ENCODE data around the gene SUMO2.

Gene SUMO2

DNA sequence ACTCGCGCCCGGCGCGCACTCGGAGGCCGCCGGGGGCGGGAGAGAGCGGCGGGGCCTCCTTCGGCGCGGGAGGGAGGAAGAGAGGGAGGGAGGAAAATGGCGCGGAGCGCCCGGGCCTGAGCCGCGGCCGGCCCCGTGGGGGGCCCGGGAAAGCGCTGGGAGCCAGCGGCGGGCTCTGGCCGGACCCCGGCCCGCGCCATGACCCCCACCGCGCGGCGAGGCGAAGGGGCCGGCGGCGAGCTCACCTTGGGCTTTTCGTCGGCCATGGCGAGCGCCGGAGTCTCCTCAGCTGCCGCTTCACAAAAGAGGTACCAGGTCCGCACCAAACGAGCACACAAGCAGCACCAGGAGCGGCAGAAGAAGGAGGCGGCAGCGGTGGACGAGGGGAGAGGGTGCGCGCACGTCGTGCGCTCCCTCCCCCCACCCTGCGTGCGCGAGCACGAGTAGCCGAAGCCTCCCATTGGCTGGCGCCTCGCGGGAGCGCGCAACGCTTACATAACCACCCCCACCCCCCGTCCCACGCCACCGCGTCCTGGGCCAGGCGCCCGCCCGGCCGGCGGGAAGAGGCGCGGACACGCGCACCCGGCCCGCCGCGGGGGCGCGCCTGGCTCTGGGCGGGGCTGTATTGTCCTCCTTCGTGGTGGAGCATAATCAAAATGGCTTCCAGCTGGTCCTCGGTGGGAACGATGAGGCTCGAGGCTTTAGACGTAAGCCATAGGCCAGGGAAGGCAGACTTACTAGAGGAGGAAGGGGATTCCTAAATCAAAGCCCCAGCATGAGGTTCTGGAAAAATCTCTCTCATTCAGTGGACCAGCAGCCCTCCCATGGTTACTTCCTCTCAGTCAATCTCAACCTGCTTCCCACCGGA, at the start of gene SUMO2:
SUMO2 (minus strand) TSS at position 391 of the 868 bp plus-strand sequence; CDS start at position 266, 125 bp downstream.
- TF ChIP-seq EGR1 (IDR thresholded peaks at IDR 0.05) (peak; percentile 46), TCF12 (IDR thresholded peaks at IDR 0.05; ENCODE audit: low read depth) (0 out of 2 replicates have a peak, but pooled peaks have one; percentile 15), EP300 (IDR thresholded peaks at IDR 0.05; ENCODE audit: borderline replicate concordance) (no peak), ZBTB7A (IDR thresholded peaks at IDR 0.05; ENCODE audit: low read depth) (no peak), FOXM1 (IDR thresholded peaks at IDR 0.05; ENCODE audit: borderline replicate concordance, low read depth) (0 out of 2 replicates have a peak, but pooled peaks have one; percentile 17), CEBPB (IDR thresholded peaks at IDR 0.05) (peak; percentile 74), YY1 (IDR thresholded peaks at IDR 0.05; ENCODE audit: low read depth) (peak; percentile 94), NFIC (IDR thresholded peaks at IDR 0.05) (peak; percentile 35; the same call in 1 of the 2 replicates), TEAD4 (IDR thresholded peaks at IDR 0.05) (peak; percentile 29; the same call in 1 of the 2 replicates), TAF1 (IDR thresholded peaks at IDR 0.05; ENCODE audit: low read depth) (peak; percentile 98), RAD21 (IDR thresholded peaks at IDR 0.05; ENCODE audit: low read depth) (no peak), CREB1 (IDR thresholded peaks at IDR 0.05; ENCODE audit: low read depth) (peak; percentile 21; the same call in 1 of the 2 replicates)
- TF ChIP-seq, protein P1, sequence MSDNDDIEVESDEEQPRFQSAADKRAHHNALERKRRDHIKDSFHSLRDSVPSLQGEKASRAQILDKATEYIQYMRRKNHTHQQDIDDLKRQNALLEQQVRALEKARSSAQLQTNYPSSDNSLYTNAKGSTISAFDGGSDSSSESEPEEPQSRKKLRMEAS (IDR thresholded peaks at IDR 0.05): peak; percentile 71
- TF ChIP-seq, protein P2, sequence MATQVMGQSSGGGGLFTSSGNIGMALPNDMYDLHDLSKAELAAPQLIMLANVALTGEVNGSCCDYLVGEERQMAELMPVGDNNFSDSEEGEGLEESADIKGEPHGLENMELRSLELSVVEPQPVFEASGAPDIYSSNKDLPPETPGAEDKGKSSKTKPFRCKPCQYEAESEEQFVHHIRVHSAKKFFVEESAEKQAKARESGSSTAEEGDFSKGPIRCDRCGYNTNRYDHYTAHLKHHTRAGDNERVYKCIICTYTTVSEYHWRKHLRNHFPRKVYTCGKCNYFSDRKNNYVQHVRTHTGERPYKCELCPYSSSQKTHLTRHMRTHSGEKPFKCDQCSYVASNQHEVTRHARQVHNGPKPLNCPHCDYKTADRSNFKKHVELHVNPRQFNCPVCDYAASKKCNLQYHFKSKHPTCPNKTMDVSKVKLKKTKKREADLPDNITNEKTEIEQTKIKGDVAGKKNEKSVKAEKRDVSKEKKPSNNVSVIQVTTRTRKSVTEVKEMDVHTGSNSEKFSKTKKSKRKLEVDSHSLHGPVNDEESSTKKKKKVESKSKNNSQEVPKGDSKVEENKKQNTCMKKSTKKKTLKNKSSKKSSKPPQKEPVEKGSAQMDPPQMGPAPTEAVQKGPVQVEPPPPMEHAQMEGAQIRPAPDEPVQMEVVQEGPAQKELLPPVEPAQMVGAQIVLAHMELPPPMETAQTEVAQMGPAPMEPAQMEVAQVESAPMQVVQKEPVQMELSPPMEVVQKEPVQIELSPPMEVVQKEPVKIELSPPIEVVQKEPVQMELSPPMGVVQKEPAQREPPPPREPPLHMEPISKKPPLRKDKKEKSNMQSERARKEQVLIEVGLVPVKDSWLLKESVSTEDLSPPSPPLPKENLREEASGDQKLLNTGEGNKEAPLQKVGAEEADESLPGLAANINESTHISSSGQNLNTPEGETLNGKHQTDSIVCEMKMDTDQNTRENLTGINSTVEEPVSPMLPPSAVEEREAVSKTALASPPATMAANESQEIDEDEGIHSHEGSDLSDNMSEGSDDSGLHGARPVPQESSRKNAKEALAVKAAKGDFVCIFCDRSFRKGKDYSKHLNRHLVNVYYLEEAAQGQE (IDR thresholded peaks at IDR 0.05; ENCODE audit: low read depth): no peak
- TF ChIP-seq, protein P3, sequence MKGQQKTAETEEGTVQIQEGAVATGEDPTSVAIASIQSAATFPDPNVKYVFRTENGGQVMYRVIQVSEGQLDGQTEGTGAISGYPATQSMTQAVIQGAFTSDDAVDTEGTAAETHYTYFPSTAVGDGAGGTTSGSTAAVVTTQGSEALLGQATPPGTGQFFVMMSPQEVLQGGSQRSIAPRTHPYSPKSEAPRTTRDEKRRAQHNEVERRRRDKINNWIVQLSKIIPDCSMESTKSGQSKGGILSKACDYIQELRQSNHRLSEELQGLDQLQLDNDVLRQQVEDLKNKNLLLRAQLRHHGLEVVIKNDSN (IDR thresholded peaks at IDR 0.05): no peak

DNA sequence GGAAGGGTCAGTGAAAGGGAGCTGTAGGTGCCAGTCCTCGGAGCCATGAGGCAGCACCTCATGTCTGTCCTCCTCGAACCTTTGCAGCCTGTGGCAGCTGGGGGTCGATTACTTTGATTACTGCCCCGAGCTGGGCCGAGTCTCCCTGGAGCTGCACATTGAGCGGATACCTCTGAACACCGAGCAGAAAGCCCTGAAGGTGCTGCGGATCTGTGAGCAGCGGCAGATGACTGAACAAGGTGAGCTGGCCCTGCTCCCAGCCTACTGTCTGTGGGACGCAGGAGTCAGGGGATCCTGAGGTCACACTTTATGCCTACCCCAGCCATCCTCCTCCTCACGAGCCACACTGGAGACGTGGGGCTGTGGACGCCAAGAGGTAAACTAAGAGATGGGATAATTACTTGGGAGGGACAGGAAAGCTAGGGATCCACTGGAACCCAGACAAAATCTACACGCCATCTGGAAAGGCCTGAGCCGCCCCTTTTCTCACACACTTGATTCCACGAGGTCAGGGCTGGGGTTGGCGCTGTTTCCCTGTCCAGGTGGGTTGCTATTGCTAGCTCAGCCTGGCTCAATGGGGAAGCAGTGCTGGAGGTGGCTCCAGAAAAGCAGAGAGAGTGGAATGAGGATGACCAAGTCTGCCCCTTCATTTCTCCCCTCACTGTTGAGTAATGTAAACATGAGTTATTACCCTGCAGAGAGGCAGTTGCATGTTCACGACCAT, 49.1 kb upstream of the SUMO2 start:
- TF ChIP-seq TEAD4 (IDR thresholded peaks at IDR 0.05): no peak
- TF ChIP-seq EP300 (IDR thresholded peaks at IDR 0.05; ENCODE audit: borderline replicate concordance): no peak
- TF ChIP-seq, protein P1 (IDR thresholded peaks at IDR 0.05): no peak
- no peak for TF ChIP-seq TAF1 (IDR thresholded peaks at IDR 0.05; ENCODE audit: low read depth)
- no peak for TF ChIP-seq RAD21 (IDR thresholded peaks at IDR 0.05; ENCODE audit: low read depth)
- TF ChIP-seq CEBPB (IDR thresholded peaks at IDR 0.05): no peak
- no peak for TF ChIP-seq TCF12 (IDR thresholded peaks at IDR 0.05; ENCODE audit: low read depth)
- TF ChIP-seq, protein P2 (IDR thresholded peaks at IDR 0.05; ENCODE audit: low read depth): no peak
- TF ChIP-seq YY1 (IDR thresholded peaks at IDR 0.05; ENCODE audit: low read depth): no peak
- TF ChIP-seq EGR1 (IDR thresholded peaks at IDR 0.05): no peak
- TF ChIP-seq FOXM1 (IDR thresholded peaks at IDR 0.05; ENCODE audit: borderline replicate concordance, low read depth): no peak
- TF ChIP-seq ZBTB7A (IDR thresholded peaks at IDR 0.05; ENCODE audit: low read depth): no peak
- TF ChIP-seq, protein P3 (IDR thresholded peaks at IDR 0.05): no peak
- TF ChIP-seq CREB1 (IDR thresholded peaks at IDR 0.05; ENCODE audit: low read depth): no peak
- TF ChIP-seq NFIC (IDR thresholded peaks at IDR 0.05): no peak

DNA sequence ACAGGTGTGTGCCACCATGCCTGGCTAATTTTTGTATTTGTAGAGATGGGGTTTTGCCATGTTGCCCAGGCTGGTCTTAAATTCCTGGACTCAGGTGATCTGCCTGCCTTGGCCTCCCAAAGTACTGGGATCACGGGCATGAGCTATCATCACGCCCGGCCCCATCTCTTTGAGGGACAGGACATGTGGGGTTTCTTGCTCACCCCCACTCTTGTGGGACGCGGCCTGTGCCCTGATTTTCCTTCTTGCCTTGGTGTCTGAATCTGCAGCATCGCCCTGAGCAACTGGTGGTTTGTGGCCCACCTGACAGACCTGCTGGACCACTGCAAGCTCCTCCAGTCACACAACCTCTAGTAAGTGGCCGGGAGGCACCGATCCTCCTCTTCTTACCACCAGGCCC, 48.3 kb upstream of the SUMO2 start:
- no peak for TF ChIP-seq CREB1 (IDR thresholded peaks at IDR 0.05; ENCODE audit: low read depth)
- TF ChIP-seq TEAD4 (IDR thresholded peaks at IDR 0.05): no peak
- TF ChIP-seq CEBPB (IDR thresholded peaks at IDR 0.05): no peak
- no peak for TF ChIP-seq FOXM1 (IDR thresholded peaks at IDR 0.05; ENCODE audit: borderline replicate concordance, low read depth)
- TF ChIP-seq, protein P2 (IDR thresholded peaks at IDR 0.05; ENCODE audit: low read depth): no peak
- TF ChIP-seq TAF1 (IDR thresholded peaks at IDR 0.05; ENCODE audit: low read depth): no peak

All from Ishikawa (cell line).